Activated CD4-positive, alpha-beta T cell treated with anti-CD3 and anti-CD28 coated beads for 24 hours (primary cell): ENCODE results near the gene C11orf21.

Source experiments
- DNase-seq, 2 donors: peaks; one replicate each; pipeline ENCODE4 v3.0.0-alpha.2; 2020; ENCODE audit warnings: low read depth in 2 of 2

Gene C11orf21

DNA sequence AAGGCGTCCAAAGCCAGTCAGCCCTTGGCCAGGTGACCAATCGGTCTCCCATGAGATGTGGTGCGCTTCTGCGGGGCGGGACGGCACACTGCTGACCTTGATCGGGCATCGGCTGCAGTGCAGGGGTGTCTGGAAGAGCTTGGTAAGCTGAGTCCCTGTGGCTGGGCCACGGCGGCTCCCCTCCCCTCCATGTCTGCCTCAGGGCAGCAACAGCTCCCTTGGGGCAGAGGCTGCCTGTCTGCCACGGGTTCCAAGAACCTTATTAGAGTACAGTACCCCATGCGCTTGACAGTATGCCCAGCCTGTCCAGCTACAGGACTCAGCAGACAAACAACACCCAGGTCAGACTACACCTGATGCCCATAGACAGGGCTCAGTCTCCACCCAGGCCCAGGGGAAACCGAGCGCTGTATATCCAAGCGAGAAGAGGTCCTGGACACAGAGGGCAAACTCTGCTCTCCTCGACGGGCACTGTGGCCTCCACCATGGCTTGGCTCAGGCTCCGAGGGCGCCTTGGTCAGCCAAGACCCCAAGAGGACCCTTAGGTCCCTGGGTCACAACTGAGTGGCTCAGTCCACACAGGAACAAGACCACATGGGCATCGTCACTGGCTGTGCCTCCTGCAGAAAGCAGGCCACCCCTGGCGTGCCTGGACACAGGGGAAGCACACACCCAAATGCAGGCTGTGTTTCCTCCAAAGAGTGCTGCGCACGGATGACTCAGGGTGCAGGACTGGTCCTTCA, 19.0 kb upstream of the C11orf21 start:
- no peak for DNase-seq

GRCh38 chr11:2319791-2320472, 18.2 kb upstream of the C11orf21 start:
- DNase-seq: no peak

DNA sequence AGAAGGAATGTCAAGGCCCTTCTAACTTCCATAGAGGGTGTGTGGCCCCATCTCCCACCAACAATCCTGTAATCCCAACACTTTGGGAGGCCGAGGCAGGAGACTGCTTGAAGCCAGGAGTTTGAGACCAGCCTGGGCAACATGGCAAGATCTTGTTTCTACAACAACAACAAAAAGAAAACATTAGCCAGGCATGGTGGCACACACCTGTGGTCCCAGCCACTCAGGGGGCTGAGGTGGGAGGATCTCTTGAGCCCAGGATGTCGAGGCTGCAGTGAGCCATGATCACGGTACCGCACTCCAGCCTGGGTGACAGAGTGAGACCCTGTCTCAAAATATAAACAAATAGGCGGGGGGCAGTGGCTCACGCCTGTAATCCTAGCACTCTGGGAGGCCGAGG, 17.0 kb upstream of the C11orf21 start:
- DNase-seq: no peak

- DNase-seq: no peak
These were observed 16.4 kb upstream of the C11orf21 start for GRCh38 chr11:2318123-2318522.

DNA sequence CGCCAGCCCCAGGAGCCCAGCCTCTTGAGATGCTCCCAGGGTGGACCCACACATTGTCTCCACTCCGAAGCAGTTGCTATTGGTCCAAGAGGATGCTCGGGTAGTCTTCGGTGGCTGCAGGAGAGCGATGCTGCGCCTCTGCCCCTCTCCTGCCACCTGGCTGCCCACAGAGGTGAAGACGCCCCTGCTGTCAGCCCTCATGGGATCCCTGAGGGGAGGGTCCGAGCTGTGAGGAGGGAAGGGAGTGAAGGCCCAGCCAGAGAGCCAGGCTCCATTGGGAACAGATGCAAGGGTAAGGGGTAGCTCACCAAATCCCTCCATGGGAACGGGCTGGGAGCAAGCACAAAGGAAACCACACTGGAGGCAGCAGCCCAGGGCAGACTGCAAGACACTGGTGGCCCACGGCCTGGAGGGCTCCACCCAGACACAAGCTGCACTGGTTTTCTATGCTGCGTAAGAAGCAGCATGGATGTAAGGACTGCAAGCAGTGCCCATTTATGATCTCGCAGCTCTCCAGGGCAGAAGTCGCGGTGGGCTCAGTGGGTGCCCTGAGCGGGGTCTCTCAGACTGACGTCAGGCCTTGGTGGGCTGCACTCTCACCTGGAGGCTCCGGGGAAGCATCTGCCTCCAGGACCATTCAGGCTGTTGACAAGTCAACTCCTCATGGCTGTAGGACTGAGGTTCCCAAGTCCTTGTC, 15.8 kb upstream of the C11orf21 start:
- no peak for DNase-seq

DNA sequence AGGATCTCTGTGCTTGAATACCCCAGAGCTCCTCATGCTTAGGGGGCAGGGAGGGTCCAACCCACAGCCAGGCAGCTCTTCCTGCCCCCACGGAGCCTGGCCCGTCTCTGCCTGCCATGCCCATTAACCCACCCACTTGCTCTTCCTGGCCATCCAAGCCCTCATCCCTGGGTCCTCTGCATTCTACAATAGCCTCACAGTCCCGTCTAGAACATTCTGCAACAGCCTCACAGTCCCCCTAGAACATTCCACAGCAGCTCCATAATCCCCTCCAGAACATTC, 15.2 kb upstream of the C11orf21 start:
- DNase-seq: no peak

- no peak for DNase-seq
These were observed 14.6 kb upstream of the C11orf21 start for GRCh38 chr11:2316169-2316962.

GRCh38 chr11:2315395-2316168, 13.9 kb upstream of the C11orf21 start:
- DNase-seq: no peak

- DNase-seq: no peak
These were observed 13.0 kb upstream of the C11orf21 start for GRCh38 chr11:2314525-2315394.

GRCh38 chr11:2314136-2314524, 12.4 kb upstream of the C11orf21 start:
- DNase-seq: no peak

GRCh38 chr11:2313051-2313951, 11.6 kb upstream of the C11orf21 start:
- DNase-seq: no peak

- no peak for DNase-seq
These were observed 10.7 kb upstream of the C11orf21 start for GRCh38 chr11:2312232-2313042.

DNA sequence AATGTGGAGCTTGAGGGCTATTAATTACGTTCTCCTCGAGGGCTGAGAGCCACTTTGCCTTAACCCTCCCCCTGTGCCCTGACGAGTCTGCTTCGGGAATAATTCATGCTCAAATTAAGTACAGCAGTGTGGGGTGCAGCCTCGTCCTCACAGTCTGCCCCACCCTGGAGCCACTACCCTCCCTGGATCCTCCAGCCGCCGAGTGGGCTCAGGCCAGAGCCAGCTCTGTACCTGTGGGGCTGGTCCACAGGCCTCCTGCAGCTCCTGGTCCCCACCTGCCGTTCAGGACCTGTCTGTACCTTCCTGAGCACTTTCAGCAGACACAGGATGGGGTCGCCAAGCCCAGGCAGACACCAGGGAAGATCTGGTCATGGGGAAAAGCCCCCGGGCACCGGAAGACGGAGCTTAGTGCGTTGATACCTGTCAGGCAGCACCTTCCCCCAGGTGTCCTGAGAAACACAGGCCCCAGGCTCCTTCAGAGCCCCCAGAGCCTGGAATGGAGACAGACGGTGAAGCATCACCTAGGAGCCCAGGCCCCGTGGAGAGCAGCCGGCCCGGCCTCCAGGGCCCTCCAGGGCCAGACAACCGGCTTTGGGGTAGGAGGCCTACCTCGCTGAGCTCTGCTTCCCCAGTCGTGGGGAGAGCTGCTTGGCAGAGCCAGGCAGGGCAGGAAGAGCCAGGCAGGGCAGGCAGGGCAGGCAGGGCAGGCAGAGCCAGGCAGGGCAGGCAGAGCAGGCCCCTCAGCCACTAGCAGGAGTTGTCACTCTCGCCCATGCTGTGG, 9.8 kb upstream of the C11orf21 start:
- DNase-seq: no peak

GRCh38 chr11:2310786-2311352, 9.2 kb upstream of the C11orf21 start:
- no peak for DNase-seq

DNA sequence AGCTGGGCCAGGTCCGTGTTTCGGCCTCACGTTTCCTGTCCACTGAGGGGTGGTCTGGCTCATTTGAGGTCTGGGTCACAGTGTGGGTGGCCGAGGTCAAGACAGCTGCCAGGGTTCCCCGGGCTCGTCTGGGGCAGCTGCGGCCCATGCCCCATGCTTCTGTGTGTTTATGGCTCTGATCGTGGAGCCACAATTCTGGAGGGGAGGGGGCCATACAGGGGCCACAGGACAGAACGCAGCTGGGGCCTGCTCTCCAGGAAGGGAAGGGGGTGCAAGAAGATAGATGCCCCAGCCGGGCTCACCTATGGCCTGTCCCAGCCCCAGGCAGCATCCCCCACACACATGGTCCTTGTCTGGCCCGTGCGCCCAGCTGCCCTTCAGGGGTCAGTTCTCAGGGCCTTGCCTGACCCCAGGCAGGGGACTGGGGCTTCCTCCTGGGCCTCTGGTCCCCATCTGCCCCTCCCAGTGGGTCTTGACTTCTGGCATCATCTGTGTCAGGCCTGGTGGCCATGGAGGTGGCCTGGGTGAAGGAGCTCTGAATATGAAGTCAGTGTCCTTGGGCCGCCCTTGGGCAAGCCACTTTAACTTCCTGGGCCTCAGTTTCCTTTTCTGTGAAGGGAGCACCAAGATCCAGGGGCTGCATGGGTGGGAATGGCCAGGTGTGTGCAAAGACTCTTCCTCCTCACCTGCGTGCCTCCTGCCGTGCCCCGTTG, 8.5 kb upstream of the C11orf21 start:
- no peak for DNase-seq

DNA sequence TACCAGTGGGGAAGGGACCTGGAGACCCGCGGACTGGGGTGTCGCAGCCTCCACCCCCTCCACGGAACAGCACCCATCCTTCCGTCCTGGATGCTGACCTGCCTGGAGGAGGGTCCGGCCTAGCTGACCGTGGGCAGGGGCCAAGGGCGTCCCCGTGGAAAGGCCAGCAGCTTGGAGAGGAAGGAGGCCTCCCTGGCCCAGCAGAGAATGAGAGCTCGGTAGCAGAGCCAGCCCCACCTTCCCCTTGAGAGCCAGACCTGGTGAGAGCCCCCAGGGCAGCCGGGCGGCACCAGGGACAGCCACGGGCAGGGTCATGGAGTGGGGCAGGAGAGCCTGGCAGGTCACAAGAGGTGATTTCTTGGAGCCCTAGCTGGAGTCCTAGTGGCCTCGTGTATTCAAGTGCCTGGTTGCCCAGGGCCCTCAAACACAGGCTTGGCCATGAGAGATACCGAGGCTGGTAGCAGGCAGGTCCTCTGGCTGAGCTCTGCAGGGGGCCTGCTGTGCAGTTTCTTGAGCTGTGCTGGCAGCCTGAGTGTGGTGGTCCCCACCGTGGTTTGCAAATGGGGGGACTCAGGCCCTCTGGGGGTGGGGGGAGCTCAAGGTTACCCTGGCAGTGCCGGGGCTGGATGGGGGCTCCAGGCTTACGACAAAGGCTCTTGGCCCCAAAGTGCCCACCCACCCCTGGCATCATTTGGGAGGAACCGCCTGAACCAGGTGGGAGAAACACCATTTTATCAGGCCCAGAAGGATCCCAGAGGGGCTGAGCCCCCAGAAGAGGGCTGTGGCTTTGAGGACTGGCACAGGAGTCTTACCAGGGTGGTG, 7.7 kb upstream of the C11orf21 start:
- no peak for DNase-seq
